Measurements from ENCODE around the gene CFAP251. TPM values are rescaled to one million over a fixed set of nuclear protein-coding genes. Genes with fewer than 3 reads are reported as not detected.

CFAP251 gene
- polyA plus RNA-seq, 1 experiment, result 1.3 TPM

DNA sequence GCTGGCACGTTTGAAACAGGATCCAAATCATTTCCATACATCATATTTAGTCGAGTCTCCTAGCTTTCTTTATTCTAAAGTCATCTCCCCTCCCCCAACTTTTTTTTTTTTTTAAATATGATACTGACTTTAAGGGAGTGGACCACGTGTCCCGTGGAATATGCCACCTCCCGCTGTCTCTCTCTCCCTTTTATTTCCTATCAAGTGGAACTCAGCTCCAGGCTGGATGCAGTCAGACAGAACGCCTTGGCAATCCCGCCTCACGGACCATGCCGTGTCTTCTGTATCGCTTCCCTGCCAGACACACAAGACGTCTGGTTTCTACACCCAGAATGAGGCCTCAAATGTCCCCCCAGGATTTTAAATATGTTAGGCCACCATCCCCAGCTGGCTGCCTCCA, 124.5 kb downstream of the CFAP251 start:
- Histone ChIP-seq H3K36me3 (ENCODE audit: control insufficient read depth, insufficient read depth, low read length) (peaks cover 3% of the 10 kb centered on the region), H3K4me3 (ENCODE audit: low read depth, low read length) (no peak overlapping the region), H3K27me3 (ENCODE audit: control insufficient read depth, insufficient read depth, low read length) (no peaks in the 10 kb centered on the region)
- DNase-seq (ENCODE audit: low read depth), result no peak
- TF ChIP-seq, protein P1, sequence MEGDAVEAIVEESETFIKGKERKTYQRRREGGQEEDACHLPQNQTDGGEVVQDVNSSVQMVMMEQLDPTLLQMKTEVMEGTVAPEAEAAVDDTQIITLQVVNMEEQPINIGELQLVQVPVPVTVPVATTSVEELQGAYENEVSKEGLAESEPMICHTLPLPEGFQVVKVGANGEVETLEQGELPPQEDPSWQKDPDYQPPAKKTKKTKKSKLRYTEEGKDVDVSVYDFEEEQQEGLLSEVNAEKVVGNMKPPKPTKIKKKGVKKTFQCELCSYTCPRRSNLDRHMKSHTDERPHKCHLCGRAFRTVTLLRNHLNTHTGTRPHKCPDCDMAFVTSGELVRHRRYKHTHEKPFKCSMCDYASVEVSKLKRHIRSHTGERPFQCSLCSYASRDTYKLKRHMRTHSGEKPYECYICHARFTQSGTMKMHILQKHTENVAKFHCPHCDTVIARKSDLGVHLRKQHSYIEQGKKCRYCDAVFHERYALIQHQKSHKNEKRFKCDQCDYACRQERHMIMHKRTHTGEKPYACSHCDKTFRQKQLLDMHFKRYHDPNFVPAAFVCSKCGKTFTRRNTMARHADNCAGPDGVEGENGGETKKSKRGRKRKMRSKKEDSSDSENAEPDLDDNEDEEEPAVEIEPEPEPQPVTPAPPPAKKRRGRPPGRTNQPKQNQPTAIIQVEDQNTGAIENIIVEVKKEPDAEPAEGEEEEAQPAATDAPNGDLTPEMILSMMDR (IDR thresholded peaks at IDR 0.05; ENCODE audit: insufficient read depth, low read depth, low read length), result no peak
- POLR2A ChIA-PET, result no interaction called here
- CTCF ChIA-PET, result interaction anchor here (1.5 to 1.7 kb wide), 2 partner anchors 11 to 147 kb away, joined by 4 to 5 read pairs; no protein-coding TSS in a partner anchor

DNA sequence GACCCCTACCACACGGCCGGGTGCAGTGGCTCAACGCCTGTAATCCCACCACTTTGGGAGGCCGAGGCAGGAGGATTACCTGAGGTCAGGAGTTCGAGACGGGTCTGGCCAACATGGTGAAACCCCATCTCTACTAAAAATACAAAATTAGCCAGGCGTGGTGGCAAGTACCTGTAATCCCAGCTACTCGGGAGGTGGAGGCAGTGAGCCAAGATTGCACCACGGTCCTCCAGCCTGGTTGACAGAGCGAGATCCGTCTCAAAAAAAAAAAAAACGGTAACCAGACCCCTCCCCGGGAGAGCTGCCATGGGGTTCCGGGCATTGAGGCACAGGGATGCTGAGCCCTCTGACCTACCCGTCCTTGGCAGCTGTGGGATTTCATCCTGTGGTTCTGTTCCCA, 125.1 kb downstream of the CFAP251 start:
- H3K4me3 ChIP-seq (ENCODE audit: low read depth, low read length), result no peak overlapping the region
- TF ChIP-seq, protein P1 (IDR thresholded peaks at IDR 0.05; ENCODE audit: insufficient read depth, low read depth, low read length), result no peak
- H3K27me3 ChIP-seq (ENCODE audit: control insufficient read depth, insufficient read depth, low read length), result no peaks in the 10 kb centered on the region
- DNase-seq (ENCODE audit: low read depth), result no peak
- ChIA-PET CTCF (interaction anchor here (0.9 to 1.7 kb wide), 4 partner anchors 11 to 147 kb away, joined by 4 to 5 read pairs (median 4); no protein-coding TSS in a partner anchor), POLR2A (no interaction called here)
- H3K36me3 ChIP-seq (ENCODE audit: control insufficient read depth, insufficient read depth, low read length), result peaks cover 3% of the 10 kb centered on the region

DNA sequence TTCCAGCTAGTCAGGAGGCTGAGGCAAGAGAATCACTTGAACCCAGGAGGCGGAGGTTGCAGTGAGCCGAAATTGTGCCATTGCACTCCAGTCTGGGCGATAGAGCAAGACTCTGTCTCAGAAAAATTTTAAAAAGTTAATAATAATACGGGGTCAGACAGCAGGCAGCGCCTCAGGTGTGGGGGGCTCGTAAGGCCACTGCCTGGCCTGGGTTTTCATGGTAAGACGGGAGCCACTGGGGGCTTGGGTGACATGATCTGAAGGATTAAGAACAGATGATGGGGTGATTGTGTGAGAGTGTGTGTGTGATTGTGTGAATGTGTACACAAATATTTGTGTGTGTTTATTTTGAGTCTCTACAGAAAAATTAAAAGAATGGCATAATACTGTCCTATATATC, 126.9 kb downstream of the CFAP251 start:
- ChIA-PET POLR2A (no interaction called here), CTCF (no interaction called here)
- Histone ChIP-seq H3K4me3 (ENCODE audit: low read depth, low read length) (no peak overlapping the region), H3K27me3 (ENCODE audit: control insufficient read depth, insufficient read depth, low read length) (no peaks in the 10 kb centered on the region), H3K36me3 (ENCODE audit: control insufficient read depth, insufficient read depth, low read length) (peaks cover 3% of the 10 kb centered on the region)
- DNase-seq (ENCODE audit: low read depth), result no peak
- TF ChIP-seq, protein P1 (IDR thresholded peaks at IDR 0.05; ENCODE audit: insufficient read depth, low read depth, low read length), result no peak

DNA sequence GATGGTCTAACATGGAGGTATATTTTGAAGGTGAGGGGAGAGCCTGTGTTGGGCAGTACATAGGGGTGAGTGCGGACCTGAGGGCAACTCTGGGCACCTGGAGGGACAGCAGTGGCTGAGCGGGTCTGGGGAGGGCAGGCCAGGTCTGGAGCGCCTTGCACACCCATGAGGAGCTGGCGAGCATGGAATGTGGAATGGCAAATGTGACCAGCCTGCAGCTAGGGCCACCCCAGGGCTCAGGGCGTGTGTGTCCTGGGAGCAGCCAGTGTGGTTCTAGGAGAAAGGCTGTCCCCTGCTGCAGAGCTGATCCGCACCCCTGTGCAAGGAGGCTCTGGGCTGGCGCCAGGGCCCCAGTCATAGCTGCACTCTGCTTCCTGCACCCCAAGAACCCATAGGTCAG, 127.8 kb downstream of the CFAP251 start:
- ChIA-PET POLR2A (no interaction called here), CTCF (interaction anchor here (1.0 to 1.2 kb wide), 2 partner anchors 77 to 91 kb away, joined by 3 read pairs; no protein-coding TSS in a partner anchor)
- no peak for DNase-seq (ENCODE audit: low read depth)
- Histone ChIP-seq H3K4me3 (ENCODE audit: low read depth, low read length) (no peak overlapping the region), H3K27me3 (ENCODE audit: control insufficient read depth, insufficient read depth, low read length) (no peaks in the 10 kb centered on the region), H3K36me3 (ENCODE audit: control insufficient read depth, insufficient read depth, low read length) (peaks cover 3% of the 10 kb centered on the region)
- TF ChIP-seq, protein P1 (IDR thresholded peaks at IDR 0.05; ENCODE audit: insufficient read depth, low read depth, low read length), result no peak

DNA sequence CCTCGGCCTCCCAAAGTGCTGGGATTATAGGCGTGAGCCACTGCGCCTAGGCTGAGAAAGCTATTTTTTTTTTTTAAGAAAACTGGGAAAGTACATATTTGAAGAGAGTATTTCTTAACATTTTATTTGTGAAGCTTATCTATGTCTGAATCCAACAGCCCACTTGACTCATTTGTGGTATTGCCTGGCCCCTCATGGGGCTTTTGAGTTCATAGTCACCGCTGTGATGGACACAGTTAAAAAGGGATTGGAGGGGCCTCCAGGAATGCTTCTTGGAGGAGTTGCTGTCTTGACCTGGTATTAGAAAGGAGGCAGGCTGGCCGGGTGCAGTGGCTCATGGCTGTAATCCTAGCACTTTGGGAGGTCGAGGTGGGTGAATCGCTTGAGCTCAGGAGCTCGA, 129.8 kb downstream of the CFAP251 start:
- H3K27me3 ChIP-seq (ENCODE audit: control insufficient read depth, insufficient read depth, low read length), result no peaks in the 10 kb centered on the region
- TF ChIP-seq, protein P1 (IDR thresholded peaks at IDR 0.05; ENCODE audit: insufficient read depth, low read depth, low read length), result no peak
- H3K36me3 ChIP-seq (ENCODE audit: control insufficient read depth, insufficient read depth, low read length), result peaks cover 3% of the 10 kb centered on the region
- H3K4me3 ChIP-seq (ENCODE audit: low read depth, low read length), result no peak overlapping the region
- POLR2A ChIA-PET, result no interaction called here
- no peak for DNase-seq (ENCODE audit: low read depth)
- CTCF ChIA-PET, result interaction anchor here (1.0 to 1.7 kb wide), 3 partner anchors 10 to 75 kb away, joined by 3 to 6 read pairs (median 3); no protein-coding TSS in a partner anchor

All from BJ (cell line).